MCF 10A (cell line): ENCODE results near the gene PDE1C. TPM values are rescaled to one million over a fixed set of nuclear protein-coding genes. Genes with fewer than 3 reads are reported as not detected.
"Not testable (repeated sequence)": the region's sequence is repeated elsewhere in the genome, so short reads cannot be mapped to it uniquely, and the experiment has no call there.

ENCODE experiments used
- BruUV-seq: library from RNA; stranded (reverse); fragments of 400-500 nt; replicated peaks from 2 replicates; lab custom pipeline; 2021; lab: Mats Ljungman, UMichigan
- CTCF ChIA-PET: fragments of 300-600 bp; sonication (Branson Sonifier 250); formaldehyde crosslinking; extraction: SDS; loops from one replicate; lab custom pipeline; 2021; ENCODE audit warnings: antibody characterized with exemption, inconsistent platforms; lab: Yijun Ruan, JAX
- POLR2A ChIA-PET: fragments of 300-600, 350-650 bp; sonication (Branson Sonifier 250); formaldehyde crosslinking; extraction: SDS; loops from one replicate; lab custom pipeline; 2020; ENCODE audit warnings: antibody characterized with exemption, inconsistent platforms; lab: Yijun Ruan, JAX
- DNase-seq: peaks from one replicate; pipeline ENCODE4 v3.0.0-alpha.2; 2018; ENCODE audit not compliant: unreplicated experiment
- H3K27ac Mint-ChIP-seq: one replicate; pipeline ENCODE4 v1.8.0; 2022; ENCODE audit warnings: mild to moderate bottlenecking, low read depth, mixed read lengths; ENCODE audit not compliant: unreplicated experiment
- H3K27me3 Mint-ChIP-seq: one replicate; pipeline ENCODE4 v1.8.0; 2022; ENCODE audit warnings: mixed read lengths; ENCODE audit not compliant: insufficient read depth, unreplicated experiment
- H3K36me3 Mint-ChIP-seq: one replicate; pipeline ENCODE4 v1.8.0; 2022; ENCODE audit warnings: mild to moderate bottlenecking, moderate library complexity, mixed read lengths; ENCODE audit not compliant: insufficient read depth, unreplicated experiment
- H3K4me1 Mint-ChIP-seq: one replicate; pipeline ENCODE4 v1.8.0; 2022; ENCODE audit warnings: mixed read lengths; ENCODE audit not compliant: insufficient read depth, unreplicated experiment
- H3K4me3 Mint-ChIP-seq: one replicate; pipeline ENCODE4 v1.8.0; 2022; ENCODE audit warnings: mild to moderate bottlenecking, moderate library complexity, mixed read lengths; ENCODE audit not compliant: unreplicated experiment
- H3K9me3 Mint-ChIP-seq: one replicate; pipeline ENCODE4 v1.8.0; 2022; ENCODE audit warnings: mixed read lengths; ENCODE audit not compliant: unreplicated experiment
- intact Hi-C: fragments of 100-400 bp; cut with micrococcal nuclease; formaldehyde crosslinking; loops from 2 replicates; pipeline ENCODE4 v1.14.1; 2022
- total RNA-seq: library from RNA; stranded (reverse); gene quantifications from 2 replicates; pipeline ENCODE4 v1.2.3, GENCODE V29; 2022
- TF ChIP-seq, protein P1 (sequence below): fragments of 200-600 bp; IDR thresholded peaks from one replicate; pipeline ENCODE4 v1.8.0; 2022; ENCODE audit warnings: antibody characterized with exemption, mild to moderate bottlenecking; ENCODE audit not compliant: unreplicated experiment

Gene PDE1C
- total RNA-seq, 1 experiment from 2014 or later, result 0.14 TPM

DNA sequence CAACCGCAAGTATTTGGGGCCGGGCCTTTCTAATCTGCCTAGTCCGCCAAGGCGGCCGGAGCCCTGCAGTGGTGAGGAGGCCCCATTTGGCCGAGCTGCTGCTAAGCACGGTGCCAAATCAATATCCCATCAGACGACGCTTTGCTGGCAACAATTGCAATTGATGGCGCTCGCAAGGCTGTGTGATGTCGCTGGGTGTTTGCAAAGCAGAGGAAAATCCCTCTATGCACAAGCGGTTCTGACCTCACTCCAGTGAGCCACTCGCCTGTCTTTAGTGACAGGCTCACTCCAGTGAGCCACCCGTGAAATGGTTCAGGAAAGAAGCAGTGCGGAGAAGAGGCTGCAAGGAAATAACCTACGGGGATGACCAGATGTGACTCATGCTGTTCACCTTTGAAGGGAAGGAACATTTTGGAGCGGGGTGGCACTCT lies 18.3 kb upstream of the PDE1C start:
- Mint-ChIP-seq H3K27me3 (no peaks in the 10 kb centered on the region), H3K9me3 (peaks cover 7% of the 10 kb centered on the region), H3K36me3 (peaks cover 4% of the 10 kb centered on the region), H3K4me3 (no peak overlapping the region), H3K27ac (no peak overlapping the region), H3K4me1 (peaks cover 33% of the 10 kb centered on the region)
- peak; percentile 54 for DNase-seq
- intact Hi-C loops, result no loop called here
- ChIA-PET CTCF (no interaction called here), POLR2A (no interaction called here)
- TF ChIP-seq, protein P1, sequence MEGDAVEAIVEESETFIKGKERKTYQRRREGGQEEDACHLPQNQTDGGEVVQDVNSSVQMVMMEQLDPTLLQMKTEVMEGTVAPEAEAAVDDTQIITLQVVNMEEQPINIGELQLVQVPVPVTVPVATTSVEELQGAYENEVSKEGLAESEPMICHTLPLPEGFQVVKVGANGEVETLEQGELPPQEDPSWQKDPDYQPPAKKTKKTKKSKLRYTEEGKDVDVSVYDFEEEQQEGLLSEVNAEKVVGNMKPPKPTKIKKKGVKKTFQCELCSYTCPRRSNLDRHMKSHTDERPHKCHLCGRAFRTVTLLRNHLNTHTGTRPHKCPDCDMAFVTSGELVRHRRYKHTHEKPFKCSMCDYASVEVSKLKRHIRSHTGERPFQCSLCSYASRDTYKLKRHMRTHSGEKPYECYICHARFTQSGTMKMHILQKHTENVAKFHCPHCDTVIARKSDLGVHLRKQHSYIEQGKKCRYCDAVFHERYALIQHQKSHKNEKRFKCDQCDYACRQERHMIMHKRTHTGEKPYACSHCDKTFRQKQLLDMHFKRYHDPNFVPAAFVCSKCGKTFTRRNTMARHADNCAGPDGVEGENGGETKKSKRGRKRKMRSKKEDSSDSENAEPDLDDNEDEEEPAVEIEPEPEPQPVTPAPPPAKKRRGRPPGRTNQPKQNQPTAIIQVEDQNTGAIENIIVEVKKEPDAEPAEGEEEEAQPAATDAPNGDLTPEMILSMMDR, result no peak
- no TSS peak for BruUV-seq

DNA sequence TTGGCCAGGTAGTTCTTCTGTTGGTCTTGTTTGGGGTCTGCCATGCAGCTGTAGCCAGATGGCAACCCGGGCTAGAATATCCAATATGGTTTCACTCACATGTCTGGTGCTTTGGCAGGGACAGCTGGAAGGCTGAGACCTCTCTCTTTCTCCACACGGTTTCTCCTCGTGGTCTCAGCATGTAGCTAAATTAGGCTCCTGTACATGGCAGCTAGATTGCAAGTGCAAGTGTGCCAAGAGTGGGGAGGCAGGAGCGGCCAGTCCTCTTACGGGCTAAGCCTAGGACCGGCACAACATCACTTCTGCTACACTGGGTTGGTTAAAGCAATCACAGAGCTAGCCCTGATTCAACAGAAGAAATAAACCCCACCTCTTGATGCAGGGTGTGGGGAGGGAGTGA lies 9.3 kb upstream of the PDE1C start:
- no peak overlapping the region for H3K27ac Mint-ChIP-seq
- TF ChIP-seq, protein P1, result no peak
- ChIA-PET POLR2A (no interaction called here), CTCF (no interaction called here)
- H3K4me3 Mint-ChIP-seq, result no peak overlapping the region
- intact Hi-C loops, result no loop called here
- BruUV-seq, result no TSS peak
- H3K27me3 Mint-ChIP-seq, result no peaks in the 10 kb centered on the region
- no peak for DNase-seq
- no peaks in the 10 kb centered on the region for H3K9me3 Mint-ChIP-seq
- H3K4me1 Mint-ChIP-seq, result no peaks in the 10 kb centered on the region
- no peaks in the 10 kb centered on the region for H3K36me3 Mint-ChIP-seq

DNA sequence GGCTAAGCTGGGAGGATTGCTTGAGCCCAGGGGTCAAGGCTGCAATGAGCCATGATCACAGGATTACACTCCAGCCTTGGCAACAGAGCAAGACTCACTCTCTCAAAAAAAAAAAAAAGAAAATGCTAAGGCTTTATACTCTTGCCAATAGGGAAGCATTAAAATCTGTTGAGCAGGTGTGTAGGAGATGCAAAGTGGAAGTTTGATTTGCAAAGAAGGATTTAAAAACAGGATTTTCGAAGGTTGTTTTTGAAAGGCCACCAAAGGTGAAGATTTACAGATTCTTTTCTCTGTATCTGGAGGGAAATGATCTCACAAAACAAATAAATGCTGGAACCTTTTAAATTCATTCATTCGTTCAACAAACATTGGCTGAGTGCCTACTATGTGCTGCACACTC lies 8.6 kb upstream of the PDE1C start:
- intact Hi-C loops, result no loop called here
- H3K9me3 Mint-ChIP-seq, result no peaks in the 10 kb centered on the region
- H3K4me1 Mint-ChIP-seq, result no peaks in the 10 kb centered on the region
- no TSS peak for BruUV-seq
- TF ChIP-seq, protein P1, result no peak
- no peak overlapping the region for H3K27ac Mint-ChIP-seq
- no peaks in the 10 kb centered on the region for H3K27me3 Mint-ChIP-seq
- POLR2A ChIA-PET, result no interaction called here
- CTCF ChIA-PET, result no interaction called here
- DNase-seq, result no peak
- no peaks in the 10 kb centered on the region for H3K36me3 Mint-ChIP-seq
- H3K4me3 Mint-ChIP-seq, result no peak overlapping the region

DNA sequence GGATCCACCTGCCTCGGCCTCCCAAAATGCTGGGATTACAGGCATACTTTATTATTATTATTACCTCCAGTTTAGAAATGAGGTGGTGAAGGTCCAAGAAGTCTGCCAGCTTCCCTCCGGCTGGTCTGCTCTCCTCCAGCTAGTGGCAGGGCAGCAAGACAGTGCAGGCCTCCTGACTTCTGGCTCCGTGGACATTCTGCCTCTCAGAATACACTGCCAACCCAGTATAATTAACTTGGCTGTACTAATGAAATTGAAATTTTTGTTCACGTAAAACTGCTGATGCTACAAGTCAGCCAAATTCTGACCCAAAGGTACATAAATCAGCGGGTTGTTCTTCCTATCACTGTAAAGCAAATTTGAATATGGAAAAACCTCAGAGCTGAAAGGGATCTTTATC lies 7.6 kb upstream of the PDE1C start:
- CTCF ChIA-PET, result no interaction called here
- TF ChIP-seq, protein P1, result no peak
- Mint-ChIP-seq H3K9me3 (no peaks in the 10 kb centered on the region), H3K27ac (no peak overlapping the region), H3K4me3 (no peak overlapping the region), H3K36me3 (no peaks in the 10 kb centered on the region), H3K27me3 (no peaks in the 10 kb centered on the region), H3K4me1 (no peaks in the 10 kb centered on the region)
- BruUV-seq, result no TSS peak
- POLR2A ChIA-PET, result no interaction called here
- intact Hi-C loops, result no loop called here
- DNase-seq, result no peak

DNA sequence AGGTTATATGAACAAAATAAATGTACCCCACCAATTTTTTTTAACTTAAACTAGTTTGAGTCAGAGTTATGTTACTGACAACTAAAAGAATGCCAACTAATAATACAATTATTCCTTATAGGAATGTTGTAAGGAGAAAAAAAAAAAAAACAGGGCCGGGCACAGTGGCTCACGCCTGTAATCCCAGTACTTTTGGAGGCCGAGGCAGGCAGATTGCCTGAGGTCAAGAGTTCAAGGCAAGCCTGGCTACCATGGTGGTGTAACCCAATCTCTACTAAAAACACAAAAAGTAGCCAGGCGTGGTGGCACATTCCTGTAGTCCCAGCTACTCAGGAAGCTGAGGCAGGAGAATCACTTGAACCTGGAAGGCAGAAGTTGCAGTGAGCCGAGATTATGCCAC lies 6.6 kb upstream of the PDE1C start:
- H3K27ac Mint-ChIP-seq, H3K4me1 Mint-ChIP-seq, H3K4me3 Mint-ChIP-seq, intact Hi-C loops, CTCF ChIA-PET, H3K27me3 Mint-ChIP-seq, H3K36me3 Mint-ChIP-seq, H3K9me3 Mint-ChIP-seq, BruUV-seq: not testable (repeated sequence)
- POLR2A ChIA-PET, result interaction anchor here (0.6 kb wide), 1 partner anchor 9 kb away, joined by 3 read pairs; no protein-coding TSS in a partner anchor
- DNase-seq, result peak; percentile 23
